Activated CD8-positive, alpha-beta memory T cell treated with anti-CD3 and anti-CD28 coated beads for 36 hours (primary cell): ENCODE measurements around the gene NAT10. TPM values are rescaled to one million over a fixed set of nuclear protein-coding genes. Genes with fewer than 3 reads are reported as not detected.

Experiments
- CTCF ChIA-PET: fragments of 350-600 bp; sonication (Branson Sonifier 250); formaldehyde crosslinking; loops from one replicate; lab custom pipeline; 2021; ENCODE audit warnings: antibody characterized with exemption; lab: Charles Lee
- POLR2A ChIA-PET: fragments of 350-600 bp; sonication (Branson Sonifier 250); formaldehyde crosslinking; loops from one replicate; lab custom pipeline; 2021; ENCODE audit warnings: antibody characterized with exemption; lab: Charles Lee
- total RNA-seq, 2 experiments: library from RNA; stranded (reverse); gene quantifications; one replicate each; pipeline ENCODE4 v1.2.3, GENCODE V29; 2021

The NAT10 gene
- total RNA-seq, 2 experiments from 2014 or later, result 154 to 160 TPM

- ChIA-PET POLR2A (no interaction called here), CTCF (no interaction called here)
These were observed 87.3 kb downstream of the NAT10 start for GRCh38 chr11:34192481-34193401.

- POLR2A ChIA-PET, result no interaction called here
These were observed 89.3 kb downstream of the NAT10 start for GRCh38 chr11:34194576-34195335.

More at GRCh38 chr11:34194576-34195335, 89.3 kb downstream of the NAT10 start:
- CTCF ChIA-PET, result interaction anchor here (1.3 kb wide), 1 partner anchor 20 kb away, joined by 4 read pairs; no protein-coding TSS in a partner anchor

Other genes with a start within 250 kb of the NAT10 start
- gene LMO2, start 213.6 kb upstream of the NAT10 start, total RNA-seq, result under 1 TPM in 1 of 2 experiments, not detected in 1; 0.13 TPM
- 100 to 1,000 TPM; 294 TPM for gene CAPRIN1, start 53.9 kb upstream of the NAT10 start, total RNA-seq